ENCODE measurements around the gene PITRM1.

The PITRM1 gene

GRCh38 chr10:3137958-3138726 is 34.4 kb downstream of the PITRM1 start:
- DNase-seq = no peak

DNA sequence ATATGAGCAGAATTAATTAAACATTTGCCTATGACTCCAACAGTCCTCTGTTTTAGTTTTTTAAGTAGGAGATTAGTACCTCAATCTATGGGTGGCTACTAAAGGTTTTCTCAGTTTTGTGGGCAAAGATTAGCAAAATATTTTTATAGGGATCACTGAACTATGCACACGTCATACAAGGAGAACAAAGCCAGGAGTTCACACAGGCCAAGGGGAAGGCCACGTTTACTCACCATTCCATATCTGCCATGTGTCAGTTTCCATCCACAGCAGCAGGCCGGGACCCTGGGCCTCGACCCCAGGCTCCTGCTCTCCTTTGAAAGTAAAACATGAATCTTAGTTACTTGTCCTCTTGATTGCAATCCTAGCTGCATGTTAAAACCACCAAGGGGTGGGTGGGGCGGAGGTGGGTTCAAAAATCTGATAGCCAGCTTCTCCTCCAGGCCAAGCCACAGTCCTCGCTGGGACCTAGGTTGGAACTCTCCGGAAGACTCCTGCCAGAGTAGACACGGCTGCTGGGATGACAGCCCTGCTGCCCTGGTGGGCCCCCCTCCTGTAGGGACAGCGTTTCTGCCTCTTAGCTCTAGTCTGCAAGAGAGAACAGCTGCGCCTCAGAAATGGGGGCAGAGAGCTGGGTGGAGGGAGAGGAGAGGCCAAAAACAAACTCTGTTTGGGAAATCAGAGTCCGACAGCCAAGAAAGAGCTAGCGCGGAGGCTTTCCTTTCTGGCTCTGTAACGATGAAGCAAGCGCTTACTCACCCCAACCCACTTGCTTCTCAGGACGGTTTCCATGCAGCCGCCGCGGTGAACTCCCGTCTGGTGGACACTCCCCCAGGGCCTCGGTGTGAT is 35.6 kb downstream of the PITRM1 start:
- no peak for DNase-seq

GRCh38 chr10:3136336-3136735 is 36.2 kb downstream of the PITRM1 start:
- no peak for DNase-seq

GRCh38 chr10:3135006-3135405 is 37.6 kb downstream of the PITRM1 start:
- DNase-seq = no peak

- DNase-seq = no peak
Measured at GRCh38 chr10:3133948-3134347, 38.6 kb downstream of the PITRM1 start.

DNA sequence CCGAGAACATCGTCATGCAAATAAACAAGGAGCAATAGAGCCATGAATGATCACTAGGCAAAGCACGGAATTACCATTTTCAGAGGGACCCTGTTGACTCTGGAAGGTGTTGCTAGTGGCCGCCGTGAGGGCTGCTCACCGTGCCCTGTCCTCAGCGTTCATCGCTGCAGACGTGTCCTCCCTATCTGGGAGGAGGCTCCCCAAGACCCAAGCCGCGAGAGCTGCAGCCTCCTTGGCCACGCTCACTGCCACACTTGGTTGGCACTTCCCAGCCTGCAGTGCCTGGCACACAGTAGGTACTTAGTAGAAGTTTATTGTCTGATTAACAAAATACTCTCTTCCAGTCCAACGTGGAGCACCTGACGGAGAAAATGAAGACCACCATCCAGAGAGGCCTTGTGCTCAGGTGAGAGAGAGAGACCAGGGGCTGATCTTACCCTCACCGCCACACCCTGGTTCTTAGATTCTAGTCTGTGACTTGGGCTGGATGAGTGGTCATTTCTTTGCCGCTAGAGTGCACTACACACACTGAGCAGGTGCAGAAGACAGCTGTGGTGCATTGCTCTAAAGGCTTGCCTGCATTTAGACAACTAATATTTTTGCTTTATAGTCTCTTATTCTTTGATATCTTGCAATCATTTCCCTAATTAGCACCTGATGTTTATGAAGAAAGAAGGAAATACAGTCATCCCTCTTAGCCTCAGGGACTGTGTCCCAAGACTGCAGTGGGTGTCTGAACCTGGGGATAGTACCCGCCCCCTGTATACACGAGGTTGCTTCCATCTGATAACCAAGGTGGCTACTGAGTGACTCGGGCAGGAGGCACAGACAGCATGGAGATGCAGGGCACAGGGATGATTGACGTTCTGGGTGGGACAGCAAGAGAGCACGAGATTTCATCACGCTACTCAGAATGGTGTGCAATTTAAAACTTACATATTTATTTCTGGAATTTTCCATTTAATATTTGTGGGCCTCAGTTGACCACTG is 40.3 kb downstream of the PITRM1 start:
- DNase-seq = no peak

- DNase-seq = no peak
Measured at GRCh38 chr10:3131098-3131497, 41.5 kb downstream of the PITRM1 start.

GRCh38 chr10:3129581-3130340 is 42.8 kb downstream of the PITRM1 start:
- no peak for DNase-seq

DNA sequence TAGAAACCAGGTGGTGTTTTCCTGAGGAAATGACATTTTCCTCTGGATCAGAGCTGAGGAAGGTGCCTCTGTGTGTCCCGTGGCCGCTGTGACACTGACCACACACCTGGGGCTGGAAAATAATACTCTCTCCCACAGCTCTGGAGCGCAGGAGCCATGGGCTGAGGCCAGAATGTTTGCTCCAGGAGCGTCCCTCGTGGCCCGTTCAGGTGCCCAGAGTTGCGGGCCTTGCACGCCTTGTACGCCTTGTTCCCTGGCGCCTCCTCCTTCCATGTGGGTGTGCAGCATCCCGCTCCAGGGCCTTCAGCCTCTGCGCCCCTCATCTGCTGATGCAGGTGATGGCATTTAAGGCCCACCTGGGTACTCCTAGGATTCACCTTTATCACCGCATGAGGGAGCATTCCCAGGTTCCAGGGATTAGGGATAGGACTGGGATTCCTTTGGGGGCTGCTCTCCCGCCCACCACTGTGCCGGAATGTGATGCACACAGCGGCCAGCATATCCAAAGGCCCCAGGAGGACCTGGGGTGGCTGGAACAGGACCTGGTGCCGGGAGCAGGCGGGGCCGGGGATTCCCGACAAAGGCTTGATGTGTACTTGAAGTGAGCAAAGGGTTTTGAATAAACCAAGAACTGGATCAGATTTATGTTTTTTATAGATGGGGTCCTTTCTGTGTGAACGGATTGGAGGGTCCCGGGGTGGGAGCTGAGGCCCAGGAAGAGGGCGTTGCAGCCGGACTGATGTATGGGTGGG is 44.0 kb downstream of the PITRM1 start:
- no peak for DNase-seq

GRCh38 chr10:3127921-3128320 is 44.7 kb downstream of the PITRM1 start:
- DNase-seq = no peak

DNA sequence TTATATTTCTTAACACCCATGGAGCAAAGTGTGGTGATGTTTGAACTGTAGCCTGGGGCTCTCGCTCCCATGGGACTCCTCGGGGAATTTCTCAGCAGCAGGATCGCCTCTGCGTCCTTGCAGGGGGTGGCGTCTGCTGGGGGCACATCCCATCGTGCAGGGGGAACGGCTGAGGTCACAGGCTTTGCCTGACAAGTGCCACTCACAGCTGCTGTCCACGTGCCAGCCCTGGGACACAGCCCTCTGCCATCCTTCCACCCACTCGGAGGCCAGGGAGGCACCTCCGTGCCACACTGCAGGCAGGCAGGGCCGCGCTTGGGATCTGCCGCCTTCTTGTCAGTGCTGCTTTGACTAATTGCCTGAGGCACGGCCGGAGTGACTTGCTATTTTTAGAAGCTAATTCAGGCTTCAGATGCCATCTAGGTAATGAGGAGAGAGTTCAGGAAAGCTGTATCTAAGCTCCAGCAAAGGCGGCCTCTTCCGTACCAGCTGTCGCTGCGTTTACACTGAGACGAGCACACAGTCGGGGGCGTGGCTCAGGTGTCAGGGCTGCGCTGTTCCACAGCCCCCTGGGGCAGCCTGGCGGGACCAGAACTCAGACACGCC is 45.7 kb downstream of the PITRM1 start:
- no peak for DNase-seq

DNA sequence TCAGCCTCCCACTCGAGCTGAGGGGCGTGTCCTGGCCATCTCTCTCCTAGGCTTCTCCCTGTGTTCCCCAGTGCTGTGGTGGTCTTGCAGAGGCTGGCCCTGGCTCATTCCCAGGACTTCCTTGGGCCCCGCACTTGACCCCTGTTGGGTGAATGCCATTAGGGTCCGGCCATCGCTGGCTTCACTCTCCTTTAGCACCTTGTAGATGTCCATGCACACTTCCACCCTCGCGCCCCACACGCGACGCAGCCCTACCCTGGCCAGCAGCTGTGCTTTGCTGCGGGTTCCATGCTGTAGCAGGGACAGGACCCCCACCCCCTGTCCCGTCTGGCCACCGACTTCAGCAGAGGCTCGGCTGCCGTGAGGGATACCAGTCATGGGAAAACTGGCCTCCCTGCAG is 46.3 kb downstream of the PITRM1 start:
- DNase-seq = no peak

DNA sequence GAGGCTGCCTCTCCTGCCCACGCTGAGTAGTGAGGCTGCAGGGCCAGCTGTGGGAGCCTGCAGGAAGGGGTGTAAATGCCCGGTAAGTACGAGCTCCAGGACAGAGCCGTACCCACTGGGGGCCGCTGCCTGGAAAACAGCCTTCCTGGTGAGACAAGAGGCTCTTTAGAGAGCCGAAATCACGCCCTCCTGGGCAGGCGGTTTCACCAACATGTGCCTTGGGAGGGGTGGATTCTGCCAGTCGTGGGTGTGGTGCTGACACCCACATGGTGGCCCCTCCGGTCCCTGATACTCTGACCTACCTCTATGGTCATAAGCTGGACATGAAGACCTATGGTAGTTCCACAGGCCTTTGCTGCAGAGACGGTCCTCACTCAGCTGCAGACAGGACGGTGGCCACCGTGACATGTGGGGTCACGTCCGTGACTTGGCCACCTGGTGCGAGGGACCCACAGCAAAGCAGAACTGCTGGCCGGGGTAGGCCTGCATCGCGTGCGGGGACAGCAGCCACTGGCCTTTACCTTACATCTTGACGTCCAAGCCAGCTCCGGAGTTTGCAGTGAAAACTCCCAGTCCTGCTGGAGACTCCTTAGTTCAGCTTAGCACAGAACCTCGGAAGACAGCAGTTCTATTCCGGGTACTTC is 46.9 kb downstream of the PITRM1 start:
- no peak for DNase-seq

- DNase-seq = no peak
Measured at GRCh38 chr10:3124412-3125175, 48.0 kb downstream of the PITRM1 start.

- no peak for DNase-seq
Measured at GRCh38 chr10:3123571-3124411, 48.8 kb downstream of the PITRM1 start.

DNA sequence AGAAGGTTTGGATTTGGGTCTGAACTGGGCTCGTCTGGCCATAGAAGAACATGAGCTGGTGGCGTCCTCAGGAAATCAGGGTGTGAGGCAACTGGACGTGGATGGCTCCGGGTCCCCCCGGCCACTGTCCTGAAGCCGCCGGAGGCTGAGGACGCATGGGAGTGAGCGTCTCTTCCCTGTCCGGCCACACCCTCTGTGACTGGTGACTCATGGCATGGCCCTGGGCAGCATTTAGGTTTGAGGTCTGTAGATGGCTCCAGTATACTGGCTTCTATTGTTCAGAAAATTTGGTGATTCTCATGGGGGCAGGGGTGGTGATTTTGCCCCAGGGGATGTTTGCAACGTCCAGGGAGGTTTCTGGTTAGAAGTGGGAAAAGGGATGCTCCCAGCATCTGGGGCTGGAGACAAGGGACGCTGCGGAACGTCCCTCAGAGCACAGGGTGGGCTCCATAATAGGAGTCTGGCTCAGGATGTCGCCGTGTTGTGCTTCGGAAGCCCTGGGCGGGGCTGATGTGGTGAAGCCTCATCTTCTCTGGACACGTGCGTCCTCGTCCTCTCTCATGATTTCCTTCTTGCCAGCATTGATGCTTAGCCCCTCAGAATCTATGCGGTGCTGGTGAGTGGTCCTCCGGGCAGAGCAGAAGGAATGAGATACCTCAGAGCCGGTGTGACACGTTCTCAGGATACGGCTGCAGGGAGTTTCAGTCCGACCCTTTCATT is 49.9 kb downstream of the PITRM1 start:
- DNase-seq = no peak

DNA sequence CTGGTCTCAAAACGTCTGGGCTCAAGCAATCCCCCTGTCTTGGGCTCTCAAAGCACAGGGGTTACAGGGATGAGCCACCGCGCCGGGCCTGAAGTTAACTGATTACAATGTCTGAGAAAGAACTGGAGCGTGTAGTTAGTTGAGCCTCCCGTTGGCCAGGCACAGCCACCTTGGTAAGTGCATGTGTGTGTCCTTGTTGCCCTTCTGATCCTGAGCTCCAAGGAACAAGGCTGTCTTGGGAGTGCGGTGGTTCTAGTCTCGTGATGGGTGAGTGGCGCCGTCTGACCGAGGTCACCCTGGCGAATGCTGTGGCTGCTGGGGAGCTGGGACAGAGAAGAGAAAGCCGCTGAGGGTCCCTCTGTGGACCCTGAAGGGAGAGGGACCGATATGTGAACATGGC is 50.5 kb downstream of the PITRM1 start:
- DNase-seq = no peak
